ELR (cell line): ENCODE results near the gene TRIM69.

Experiments
- DNase-seq: peaks from one replicate; pipeline ENCODE4 v3.0.0-alpha.2; 2015; ENCODE audit warnings: low read depth

The TRIM69 gene

GRCh38 chr15:44808557-44808956 lies 72.2 kb downstream of the TRIM69 start:
- no peak for DNase-seq

GRCh38 chr15:44810237-44810636 lies 73.9 kb downstream of the TRIM69 start:
- no peak for DNase-seq

GRCh38 chr15:44811337-44811736 lies 75.0 kb downstream of the TRIM69 start:
- no peak for DNase-seq

GRCh38 chr15:44812029-44812517 lies 75.7 kb downstream of the TRIM69 start:
- DNase-seq = no peak

GRCh38 chr15:44813231-44813630 lies 76.9 kb downstream of the TRIM69 start:
- no peak for DNase-seq
